GM12873 (cell line): Measurements from ENCODE around the gene FAM107B.

Experiments used
- TF ChIP-seq, protein P1 (sequence below): IDR thresholded peaks from 2 replicates; pipeline ENCODE4 v1.5.1; 2012; ENCODE audit warnings: low read depth, mild to moderate bottlenecking, moderate library complexity, low read length, control low read depth; ENCODE audit not compliant: insufficient read depth; ENCODE audit errors: missing control alignments

Gene FAM107B

GRCh38 chr10:14571866-14572507 is 202.7 kb downstream of the FAM107B start:
- TF ChIP-seq, protein P1, sequence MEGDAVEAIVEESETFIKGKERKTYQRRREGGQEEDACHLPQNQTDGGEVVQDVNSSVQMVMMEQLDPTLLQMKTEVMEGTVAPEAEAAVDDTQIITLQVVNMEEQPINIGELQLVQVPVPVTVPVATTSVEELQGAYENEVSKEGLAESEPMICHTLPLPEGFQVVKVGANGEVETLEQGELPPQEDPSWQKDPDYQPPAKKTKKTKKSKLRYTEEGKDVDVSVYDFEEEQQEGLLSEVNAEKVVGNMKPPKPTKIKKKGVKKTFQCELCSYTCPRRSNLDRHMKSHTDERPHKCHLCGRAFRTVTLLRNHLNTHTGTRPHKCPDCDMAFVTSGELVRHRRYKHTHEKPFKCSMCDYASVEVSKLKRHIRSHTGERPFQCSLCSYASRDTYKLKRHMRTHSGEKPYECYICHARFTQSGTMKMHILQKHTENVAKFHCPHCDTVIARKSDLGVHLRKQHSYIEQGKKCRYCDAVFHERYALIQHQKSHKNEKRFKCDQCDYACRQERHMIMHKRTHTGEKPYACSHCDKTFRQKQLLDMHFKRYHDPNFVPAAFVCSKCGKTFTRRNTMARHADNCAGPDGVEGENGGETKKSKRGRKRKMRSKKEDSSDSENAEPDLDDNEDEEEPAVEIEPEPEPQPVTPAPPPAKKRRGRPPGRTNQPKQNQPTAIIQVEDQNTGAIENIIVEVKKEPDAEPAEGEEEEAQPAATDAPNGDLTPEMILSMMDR: no peak

DNA sequence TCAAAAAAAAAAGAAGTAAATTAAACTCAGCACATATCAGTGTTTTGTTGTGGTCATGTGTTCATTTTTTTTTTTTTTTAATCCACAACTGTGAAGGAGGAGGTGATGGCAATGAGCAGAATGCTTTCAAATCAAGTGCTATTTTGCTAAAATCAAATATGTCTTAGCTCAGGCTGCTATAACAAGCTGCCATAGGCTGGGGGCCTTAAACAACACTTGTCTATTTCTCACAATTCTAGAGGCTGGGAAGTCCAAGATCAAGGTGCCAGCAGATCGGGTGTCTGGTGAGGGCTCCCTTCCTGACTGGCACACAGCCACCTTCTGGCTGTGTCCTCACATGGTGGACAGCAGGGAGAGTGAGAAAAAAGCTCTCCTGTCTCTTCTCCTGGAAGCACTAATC is 203.9 kb downstream of the FAM107B start:
- TF ChIP-seq, protein P1: no peak

DNA sequence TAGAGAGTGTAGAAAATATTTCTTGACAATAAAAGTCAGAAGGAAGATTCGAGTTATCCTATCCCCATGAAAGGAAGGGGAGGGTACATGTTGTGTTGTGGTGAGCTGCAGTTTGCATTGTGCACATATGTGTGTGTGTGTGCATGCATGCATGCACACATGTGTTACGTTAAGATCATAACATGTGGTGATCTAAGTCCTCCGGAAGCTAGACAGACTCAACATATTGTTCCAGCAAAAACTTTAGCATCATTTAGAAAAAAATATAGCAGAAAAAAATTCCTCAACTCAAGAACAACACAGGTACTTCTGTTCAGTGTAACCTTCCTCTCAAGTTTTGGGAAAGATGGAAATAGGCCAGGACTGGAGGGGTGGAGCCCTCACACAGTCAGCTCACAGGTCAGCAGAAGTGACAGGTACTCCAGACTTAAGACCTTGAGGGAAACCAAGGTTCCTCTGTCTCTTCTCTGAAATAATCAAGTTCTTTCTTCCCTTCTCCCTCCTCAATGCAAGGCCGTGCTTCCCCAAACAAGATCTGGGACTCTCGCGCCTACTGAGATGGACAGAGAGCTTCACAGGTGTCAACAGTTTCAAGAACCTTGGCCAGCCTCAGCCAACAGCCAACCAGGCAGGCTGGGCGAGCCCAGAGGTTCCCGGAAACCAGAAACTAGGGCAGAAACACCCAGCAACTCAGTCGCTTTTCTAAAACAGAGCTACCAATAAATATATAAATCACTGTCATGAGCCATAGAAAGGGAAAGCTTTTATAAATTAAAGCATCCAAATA is 205.2 kb downstream of the FAM107B start:
- TF ChIP-seq, protein P1: no peak

DNA sequence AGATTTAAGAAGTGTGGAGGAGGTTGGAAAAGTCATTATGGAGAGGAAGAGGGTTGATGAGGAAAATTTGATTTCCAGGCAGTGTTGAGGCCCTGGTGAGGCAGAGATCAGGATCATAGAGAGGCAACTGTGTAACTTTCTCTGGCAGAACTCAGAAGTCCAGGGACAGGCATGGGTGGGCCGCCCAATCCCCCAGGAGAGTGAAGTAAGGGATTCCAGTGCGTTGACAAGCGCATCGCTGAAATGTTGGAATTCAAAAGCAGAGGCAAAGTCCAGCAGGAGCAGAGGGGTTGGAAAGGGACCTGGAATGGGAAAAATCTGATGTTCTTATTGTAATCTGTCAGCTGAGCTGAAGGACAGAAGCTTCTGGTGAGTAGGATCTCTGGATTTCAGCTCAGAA is 207.3 kb downstream of the FAM107B start:
- TF ChIP-seq, protein P1: no peak

GRCh38 chr10:14566498-14566897 is 208.2 kb downstream of the FAM107B start:
- TF ChIP-seq, protein P1: no peak

- TF ChIP-seq, protein P1: no peak
These were observed 209.5 kb downstream of the FAM107B start for GRCh38 chr10:14565199-14565598.

DNA sequence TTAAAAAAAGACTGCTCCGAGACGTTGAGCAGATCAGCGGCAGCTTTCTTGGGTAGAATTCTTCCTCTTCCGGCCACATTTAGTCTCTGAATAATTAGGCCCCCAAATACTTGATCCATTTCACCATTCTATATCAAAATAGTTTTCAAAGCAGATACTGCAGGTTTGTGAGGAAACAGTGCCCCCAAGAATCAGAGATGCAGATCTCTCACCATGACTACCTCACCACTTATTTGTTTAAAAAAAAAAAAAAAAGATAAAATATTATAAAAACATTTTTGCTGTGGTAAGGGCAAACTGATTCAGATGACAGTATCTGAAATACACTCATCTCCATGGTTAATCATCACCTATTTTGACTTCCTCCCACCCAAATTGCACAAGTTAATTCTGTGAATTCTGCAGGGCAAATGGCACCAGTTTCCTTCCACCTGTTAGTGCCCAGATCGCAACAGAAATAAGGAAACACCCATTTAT is 210.4 kb downstream of the FAM107B start:
- TF ChIP-seq, protein P1: no peak
